WERI-Rb-1 (cell line): Measurements from ENCODE around the gene C1orf21.

ENCODE experiments used
- DNase-seq: peaks from one replicate; pipeline ENCODE4 v3.0.0-alpha.2; 2020
- H3K27ac ChIP-seq: fragments of 250-450 bp; sonication (Bioruptor Pico); 2 replicates; pipeline ENCODE4 v1.5.1; 2020; ENCODE audit warnings: mild to moderate bottlenecking, moderate library complexity
- H3K27me3 ChIP-seq: fragments of 250-450 bp; sonication (Bioruptor Pico); 2 replicates; pipeline ENCODE4 v1.5.1; 2021; ENCODE audit warnings: mild to moderate bottlenecking, low read depth, moderate library complexity; ENCODE audit not compliant: insufficient read depth, severe bottlenecking
- H3K36me3 ChIP-seq: fragments of 250-450 bp; sonication (Bioruptor Pico); 2 replicates; pipeline ENCODE4 v1.5.1; 2020; ENCODE audit warnings: mild to moderate bottlenecking, moderate library complexity
- H3K4me3 ChIP-seq: 2 replicates; pipeline ENCODE4 v1.5.1; 2011; ENCODE audit warnings: low read depth, mild to moderate bottlenecking, control low read depth, low read length
- H3K9me3 ChIP-seq: fragments of 250-450 bp; sonication (Bioruptor Pico); 2 replicates; pipeline ENCODE4 v1.5.1; 2021; ENCODE audit warnings: mild to moderate bottlenecking, moderate library complexity; ENCODE audit not compliant: severe bottlenecking
- TF ChIP-seq, protein P1 (sequence below): IDR thresholded peaks from 2 replicates; pipeline ENCODE4 v1.5.1; 2011; ENCODE audit warnings: low read depth, mild to moderate bottlenecking, control low read depth, inconsistent platforms, low read length

The C1orf21 gene

DNA sequence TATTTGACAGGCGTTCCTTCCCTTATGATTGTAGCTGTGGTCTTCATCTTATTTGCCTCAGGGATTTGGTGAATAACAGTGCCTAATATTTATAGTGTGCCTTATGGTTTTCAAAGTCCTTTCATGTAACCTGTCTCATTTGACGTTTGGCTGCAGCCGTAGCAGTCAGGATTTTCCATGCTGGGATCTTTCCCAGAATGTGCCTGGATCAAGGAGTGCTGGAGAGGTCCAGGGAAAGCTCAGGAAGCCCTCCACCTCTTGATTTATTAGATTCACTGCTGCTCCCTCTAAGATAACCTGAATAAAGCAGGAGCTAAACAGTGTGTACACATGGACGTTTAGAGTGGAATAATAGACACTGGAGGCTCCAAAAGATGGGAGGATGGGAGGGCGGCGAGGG lies 5.2 kb downstream of the C1orf21 start:
- DNase-seq: no peak

DNA sequence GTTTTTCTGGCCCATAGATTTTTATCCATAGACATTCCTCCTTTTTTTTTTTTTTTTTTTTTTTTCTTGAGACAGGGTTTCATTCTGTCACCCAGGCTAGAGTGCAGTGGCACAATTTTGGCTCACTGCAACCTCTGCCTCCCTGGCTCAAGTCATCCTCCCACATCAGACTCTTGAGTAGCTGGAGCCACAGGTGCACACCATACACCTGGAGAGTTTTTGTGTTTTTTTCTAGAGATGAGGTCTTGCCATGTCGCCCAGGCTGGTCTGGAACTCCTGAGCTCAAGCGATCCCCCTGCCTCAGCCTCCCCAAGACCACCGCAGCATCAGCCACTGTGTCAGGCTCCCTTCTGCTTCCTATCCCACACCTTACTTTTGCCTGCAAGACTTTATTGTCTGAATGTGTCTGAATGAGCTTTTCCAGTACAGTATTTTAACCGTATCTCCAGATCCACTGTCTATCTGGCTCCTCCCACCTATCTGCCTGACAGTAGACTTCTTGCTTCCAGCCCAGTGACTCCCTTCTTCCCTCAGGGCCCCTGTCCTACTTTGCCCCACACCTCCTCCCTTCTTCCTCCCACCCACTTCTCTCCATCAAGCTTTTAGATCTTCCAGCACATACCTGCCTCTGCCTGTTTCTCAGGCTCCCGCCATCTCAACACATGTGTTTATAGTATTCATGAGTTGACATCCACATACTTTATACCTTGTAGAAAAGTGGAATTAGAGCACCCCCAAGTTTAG lies 6.1 kb downstream of the C1orf21 start:
- Histone ChIP-seq H3K27ac (no peak overlapping the region), H3K9me3 (no peaks in the 10 kb centered on the region), H3K4me3 (no peak overlapping the region), H3K36me3 (no peaks in the 10 kb centered on the region), H3K27me3 (no peaks in the 10 kb centered on the region)
- TF ChIP-seq, protein P1, sequence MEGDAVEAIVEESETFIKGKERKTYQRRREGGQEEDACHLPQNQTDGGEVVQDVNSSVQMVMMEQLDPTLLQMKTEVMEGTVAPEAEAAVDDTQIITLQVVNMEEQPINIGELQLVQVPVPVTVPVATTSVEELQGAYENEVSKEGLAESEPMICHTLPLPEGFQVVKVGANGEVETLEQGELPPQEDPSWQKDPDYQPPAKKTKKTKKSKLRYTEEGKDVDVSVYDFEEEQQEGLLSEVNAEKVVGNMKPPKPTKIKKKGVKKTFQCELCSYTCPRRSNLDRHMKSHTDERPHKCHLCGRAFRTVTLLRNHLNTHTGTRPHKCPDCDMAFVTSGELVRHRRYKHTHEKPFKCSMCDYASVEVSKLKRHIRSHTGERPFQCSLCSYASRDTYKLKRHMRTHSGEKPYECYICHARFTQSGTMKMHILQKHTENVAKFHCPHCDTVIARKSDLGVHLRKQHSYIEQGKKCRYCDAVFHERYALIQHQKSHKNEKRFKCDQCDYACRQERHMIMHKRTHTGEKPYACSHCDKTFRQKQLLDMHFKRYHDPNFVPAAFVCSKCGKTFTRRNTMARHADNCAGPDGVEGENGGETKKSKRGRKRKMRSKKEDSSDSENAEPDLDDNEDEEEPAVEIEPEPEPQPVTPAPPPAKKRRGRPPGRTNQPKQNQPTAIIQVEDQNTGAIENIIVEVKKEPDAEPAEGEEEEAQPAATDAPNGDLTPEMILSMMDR: no peak
- no peak for DNase-seq

More for the DNA sequence above, 5.2 kb downstream of the C1orf21 start:
- Histone ChIP-seq H3K27me3 (no peaks in the 10 kb centered on the region), H3K9me3 (no peaks in the 10 kb centered on the region), H3K4me3 (no peak overlapping the region), H3K27ac (no peak overlapping the region), H3K36me3 (no peaks in the 10 kb centered on the region)
- TF ChIP-seq, protein P1: no peak

DNA sequence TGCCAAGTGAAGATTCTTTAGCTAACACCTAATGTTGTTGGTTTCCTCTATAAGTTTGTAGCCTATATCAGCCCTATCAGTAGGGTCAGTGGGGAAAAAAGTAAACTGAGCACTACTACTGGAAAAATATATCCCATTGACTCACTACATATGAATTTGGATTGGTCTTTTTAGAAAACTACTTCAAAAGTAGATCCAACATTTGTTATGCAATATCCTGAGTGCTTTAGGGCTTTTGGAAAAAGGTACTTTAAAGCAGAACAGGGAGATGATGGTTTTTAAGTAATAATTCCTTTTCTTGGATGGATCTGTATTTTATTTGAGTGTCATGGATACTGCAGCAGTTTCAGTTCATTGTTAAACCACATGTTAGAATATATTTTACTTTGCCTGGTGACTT lies 7.1 kb downstream of the C1orf21 start:
- no peaks in the 10 kb centered on the region for H3K9me3 ChIP-seq
- H3K4me3 ChIP-seq: no peak overlapping the region
- DNase-seq: no peak
- H3K36me3 ChIP-seq: no peaks in the 10 kb centered on the region
- no peaks in the 10 kb centered on the region for H3K27me3 ChIP-seq
- no peak overlapping the region for H3K27ac ChIP-seq
- TF ChIP-seq, protein P1: no peak

DNA sequence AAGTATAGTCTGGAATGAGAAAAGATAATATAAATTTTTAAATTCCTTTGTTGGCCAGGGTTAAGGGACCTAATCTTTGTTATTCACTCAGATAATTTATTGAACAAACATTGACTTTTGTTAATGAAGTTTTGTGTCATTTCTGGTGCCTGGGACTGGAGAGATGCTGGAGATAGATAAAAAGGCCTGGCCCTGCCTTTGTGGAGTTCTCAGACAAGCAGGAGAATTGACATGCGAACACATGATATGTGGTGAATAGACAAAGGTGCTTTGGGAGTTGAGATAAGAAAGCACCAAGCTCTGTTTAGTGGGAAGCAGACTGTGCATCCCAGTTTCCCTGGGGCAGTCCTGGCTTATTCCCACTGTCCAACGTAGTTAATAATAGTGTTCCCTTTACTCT lies 8.5 kb downstream of the C1orf21 start:
- Histone ChIP-seq H3K9me3 (no peaks in the 10 kb centered on the region), H3K36me3 (no peaks in the 10 kb centered on the region), H3K27ac (no peak overlapping the region), H3K27me3 (no peaks in the 10 kb centered on the region), H3K4me3 (no peak overlapping the region)
- TF ChIP-seq, protein P1: no peak
- no peak for DNase-seq

GRCh38 chr1:184395937-184396480 lies 9.2 kb downstream of the C1orf21 start:
- H3K27ac ChIP-seq: no peak overlapping the region
- TF ChIP-seq, protein P1: no peak
- no peaks in the 10 kb centered on the region for H3K36me3 ChIP-seq
- H3K9me3 ChIP-seq: no peaks in the 10 kb centered on the region
- H3K27me3 ChIP-seq: no peaks in the 10 kb centered on the region
- H3K4me3 ChIP-seq: no peak overlapping the region
- no peak for DNase-seq
